ENCODE results near the gene FAAP100.

- TF ChIP-seq, protein P1, sequence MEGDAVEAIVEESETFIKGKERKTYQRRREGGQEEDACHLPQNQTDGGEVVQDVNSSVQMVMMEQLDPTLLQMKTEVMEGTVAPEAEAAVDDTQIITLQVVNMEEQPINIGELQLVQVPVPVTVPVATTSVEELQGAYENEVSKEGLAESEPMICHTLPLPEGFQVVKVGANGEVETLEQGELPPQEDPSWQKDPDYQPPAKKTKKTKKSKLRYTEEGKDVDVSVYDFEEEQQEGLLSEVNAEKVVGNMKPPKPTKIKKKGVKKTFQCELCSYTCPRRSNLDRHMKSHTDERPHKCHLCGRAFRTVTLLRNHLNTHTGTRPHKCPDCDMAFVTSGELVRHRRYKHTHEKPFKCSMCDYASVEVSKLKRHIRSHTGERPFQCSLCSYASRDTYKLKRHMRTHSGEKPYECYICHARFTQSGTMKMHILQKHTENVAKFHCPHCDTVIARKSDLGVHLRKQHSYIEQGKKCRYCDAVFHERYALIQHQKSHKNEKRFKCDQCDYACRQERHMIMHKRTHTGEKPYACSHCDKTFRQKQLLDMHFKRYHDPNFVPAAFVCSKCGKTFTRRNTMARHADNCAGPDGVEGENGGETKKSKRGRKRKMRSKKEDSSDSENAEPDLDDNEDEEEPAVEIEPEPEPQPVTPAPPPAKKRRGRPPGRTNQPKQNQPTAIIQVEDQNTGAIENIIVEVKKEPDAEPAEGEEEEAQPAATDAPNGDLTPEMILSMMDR (IDR thresholded peaks at IDR 0.05 in 4 of 5, conservative IDR thresholded peaks at IDR 0.05 in 1 of 5), result no peak
- no peak for TF ChIP-seq POLR2A (IDR thresholded peaks at IDR 0.05)
These were observed 35.2 kb downstream of the FAAP100 start for GRCh38 chr17:81517009-81517338.
